Keratinocyte (primary cell): ENCODE measurements around the gene NUP210L. TPM values are rescaled to one million over a fixed set of nuclear protein-coding genes. Genes with fewer than 3 reads are reported as not detected.

ENCODE experiments used
- DNase-seq: peaks from one replicate; pipeline ENCODE4 v3.0.0-alpha.2; 2011; ENCODE audit warnings: low read depth, missing footprints, low spot score
- FAIRE-seq: peaks from 2 replicates; lab custom pipeline; 2011; peaks lifted over from hg19 to GRCh38; lab: Jason Lieb, UNC
- H2AFZ ChIP-seq: 2 replicates; pipeline ENCODE4 v1.6.0; 2012; ENCODE audit warnings: low read length, control low read depth, inconsistent platforms; ENCODE audit not compliant: control insufficient read depth
- H3K27ac ChIP-seq: 2 replicates; pipeline ENCODE4 v1.5.1; 2011; ENCODE audit warnings: low read length; ENCODE audit not compliant: control insufficient read depth, insufficient read depth
- H3K27me3 ChIP-seq: 3 replicates; pipeline ENCODE4 v1.6.0; 2011; ENCODE audit warnings: low read length; ENCODE audit not compliant: control insufficient read depth, insufficient read depth; ENCODE audit errors: extremely low read depth
- H3K36me3 ChIP-seq, 2 experiments: 2 replicates in 1 of 2; 3 replicates in 1 of 2; pipeline ENCODE4 v1.5.1; 2011; ENCODE audit warnings: low read length in 2 of 2, mild to moderate bottlenecking in 1 of 2; ENCODE audit not compliant: control insufficient read depth in 2 of 2, insufficient read depth in 2 of 2; ENCODE audit errors: extremely low read depth in 1 of 2
- H3K4me1 ChIP-seq: 3 replicates; pipeline ENCODE4 v1.5.1; 2011; ENCODE audit warnings: low read length; ENCODE audit not compliant: control insufficient read depth, insufficient read depth; ENCODE audit errors: extremely low read depth
- H3K4me2 ChIP-seq: 3 replicates; pipeline ENCODE4 v1.6.0; 2011; ENCODE audit warnings: low read depth, low read length; ENCODE audit not compliant: control insufficient read depth, insufficient read depth; ENCODE audit errors: extremely low read depth
- H3K4me3 ChIP-seq, 3 experiments: fragments of 200-600 bp in 1 of 3; sonication (generic) in 1 of 3; 2 replicates in 2 of 3; 3 replicates in 1 of 3; pipeline ENCODE4 v1.5.1; 2011 to 2016; ENCODE audit warnings: low read length in 3 of 3, mild to moderate bottlenecking in 3 of 3, control low read depth in 2 of 3, inconsistent platforms in 1 of 3, low read depth in 1 of 3, mixed read lengths in 1 of 3, mixed run types in 1 of 3, moderate library complexity in 1 of 3; ENCODE audit not compliant: control insufficient read depth in 2 of 3, insufficient read depth in 2 of 3; ENCODE audit errors: extremely low read depth in 1 of 3
- H3K79me2 ChIP-seq: 2 replicates; pipeline ENCODE4 v1.6.0; 2012; ENCODE audit warnings: low read length; ENCODE audit not compliant: control insufficient read depth, insufficient read depth
- H3K9ac ChIP-seq: 3 replicates; pipeline ENCODE4 v1.6.0; 2011; ENCODE audit warnings: low read length; ENCODE audit not compliant: control insufficient read depth, insufficient read depth; ENCODE audit errors: extremely low read depth
- H3K9me1 ChIP-seq: 3 replicates; pipeline ENCODE4 v1.6.0; 2011; ENCODE audit warnings: low read length; ENCODE audit not compliant: control insufficient read depth, insufficient read depth; ENCODE audit errors: extremely low read depth
- H3K9me3 ChIP-seq: 2 replicates; pipeline ENCODE4 v1.5.1; 2012; ENCODE audit warnings: low read depth, low read length; ENCODE audit not compliant: control insufficient read depth
- H4K20me1 ChIP-seq: 3 replicates; pipeline ENCODE4 v1.6.0; 2011; ENCODE audit warnings: low read length; ENCODE audit not compliant: control insufficient read depth, insufficient read depth; ENCODE audit errors: extremely low read depth
- EZH2 ChIP-seq: IDR thresholded peaks from one replicate; pipeline ENCODE4 v1.6.1; 2012; ENCODE audit warnings: inconsistent platforms, mild to moderate bottlenecking, low read length, moderate library complexity
- dilution Hi-C: fragments of 300-500 bp; cut with MboI; formaldehyde crosslinking; loops from one replicate; pipeline ENCODE4 v1.7.0; 2020; ENCODE audit warnings: low sequenced_read_pairs; ENCODE audit not compliant: extremely low pct_ligation_motif_present
- polyA plus RNA-seq, 5 experiments: library from polyadenylated mRNA; depleted of rRNA in 3 of 5; stranded (reverse) in 3 of 5; stranded (forward) in 1 of 5; unstranded in 1 of 5; fragments of >200 nt; gene quantifications; 1 replicate in 1 of 5; 2 replicates in 3 of 5; 3 replicates in 1 of 5; pipeline versions ENCODE4 v1.2.1 to v1.2.3, GENCODE V29; 2011 to 2012; ENCODE audit warnings: missing spikeins in 2 of 5, low read depth in 1 of 5, low replicate concordance in 1 of 5
- TF ChIP-seq, protein P1 (sequence below), 3 experiments: IDR thresholded peaks in 1 of 3; conservative IDR thresholded peaks in 1 of 3; optimal IDR thresholded peaks in 1 of 3; 2 replicates in 2 of 3; 3 replicates in 1 of 3; pipeline versions ENCODE3 to v1.5.1; 2011; ENCODE audit warnings: low read length in 3 of 3, mild to moderate bottlenecking in 3 of 3, moderate library complexity in 2 of 3, control low read depth in 1 of 3, inconsistent platforms in 1 of 3; ENCODE audit not compliant: insufficient read depth in 2 of 3; ENCODE audit errors: extremely low read depth in 1 of 3

NUP210L gene
- polyA plus RNA-seq, 1 donor (not counting 4 experiments of a cell fraction or from before 2014, with no cell fraction given): 0.01 TPM

DNA sequence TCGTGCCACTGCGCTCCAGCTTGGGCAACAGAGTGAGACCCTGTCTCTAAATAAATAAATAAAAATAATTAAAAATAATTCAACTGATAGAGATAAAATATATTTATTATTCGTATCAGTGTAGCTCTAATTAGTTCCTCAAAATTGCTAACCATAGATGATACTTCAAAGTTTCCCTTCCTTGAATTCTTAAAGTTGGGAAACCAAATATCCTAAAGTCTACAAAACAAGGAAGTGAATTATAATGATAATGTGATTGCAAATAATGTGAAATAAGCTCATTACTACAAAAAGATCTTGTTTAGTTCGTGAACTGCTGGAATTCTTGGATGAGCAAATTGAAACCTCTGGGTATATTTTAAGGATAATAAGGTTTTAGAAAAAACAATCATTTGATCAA is 60.5 kb downstream of the NUP210L start:
- H3K4me3 ChIP-seq: no peak overlapping the region

DNA sequence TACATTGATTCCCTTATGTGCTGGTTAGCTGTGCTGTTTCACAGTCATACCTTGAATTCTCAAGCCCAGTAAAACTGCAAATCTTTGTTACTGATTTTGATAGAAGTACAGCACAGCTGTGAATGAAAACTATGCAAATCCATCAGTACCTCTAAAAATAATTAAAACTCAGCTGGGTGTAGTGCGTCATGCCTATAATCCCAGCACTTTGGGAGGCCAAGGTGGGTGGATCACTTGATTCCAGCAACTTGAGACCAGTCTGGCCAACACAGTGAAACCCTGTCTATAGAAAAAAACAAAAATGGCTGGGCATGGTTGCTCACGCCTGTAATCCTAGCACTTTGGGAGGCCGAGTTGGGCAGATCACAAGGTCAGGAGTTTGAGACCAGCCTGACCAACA is 61.2 kb downstream of the NUP210L start:
- H3K9me1 ChIP-seq: no peaks in the 10 kb centered on the region
- dilution Hi-C loops: no loop called here

More for the DNA sequence above, 60.5 kb downstream of the NUP210L start:
- DNase-seq: no peak
- Histone ChIP-seq H2AFZ (no peak overlapping the region), H3K4me2 (no peak overlapping the region), H3K36me3 (no peaks in the 10 kb centered on the region), H3K9me1 (no peaks in the 10 kb centered on the region), H3K27ac (no peak overlapping the region), H4K20me1 (no peaks in the 10 kb centered on the region), H3K79me2 (no peaks in the 10 kb centered on the region), H3K4me1 (peaks cover 2% of the 10 kb centered on the region), H3K9ac (no peak overlapping the region), H3K27me3 (no peaks in the 10 kb centered on the region), H3K9me3 (no peaks in the 10 kb centered on the region)
- dilution Hi-C loops: no loop called here
- TF ChIP-seq EZH2: no peak
- TF ChIP-seq, protein P1, sequence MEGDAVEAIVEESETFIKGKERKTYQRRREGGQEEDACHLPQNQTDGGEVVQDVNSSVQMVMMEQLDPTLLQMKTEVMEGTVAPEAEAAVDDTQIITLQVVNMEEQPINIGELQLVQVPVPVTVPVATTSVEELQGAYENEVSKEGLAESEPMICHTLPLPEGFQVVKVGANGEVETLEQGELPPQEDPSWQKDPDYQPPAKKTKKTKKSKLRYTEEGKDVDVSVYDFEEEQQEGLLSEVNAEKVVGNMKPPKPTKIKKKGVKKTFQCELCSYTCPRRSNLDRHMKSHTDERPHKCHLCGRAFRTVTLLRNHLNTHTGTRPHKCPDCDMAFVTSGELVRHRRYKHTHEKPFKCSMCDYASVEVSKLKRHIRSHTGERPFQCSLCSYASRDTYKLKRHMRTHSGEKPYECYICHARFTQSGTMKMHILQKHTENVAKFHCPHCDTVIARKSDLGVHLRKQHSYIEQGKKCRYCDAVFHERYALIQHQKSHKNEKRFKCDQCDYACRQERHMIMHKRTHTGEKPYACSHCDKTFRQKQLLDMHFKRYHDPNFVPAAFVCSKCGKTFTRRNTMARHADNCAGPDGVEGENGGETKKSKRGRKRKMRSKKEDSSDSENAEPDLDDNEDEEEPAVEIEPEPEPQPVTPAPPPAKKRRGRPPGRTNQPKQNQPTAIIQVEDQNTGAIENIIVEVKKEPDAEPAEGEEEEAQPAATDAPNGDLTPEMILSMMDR (optimal IDR thresholded peaks at IDR 0.05 in 1 of 3, IDR thresholded peaks at IDR 0.05 in 1 of 3, conservative IDR thresholded peaks at IDR 0.05 in 1 of 3; ENCODE audit: extremely low read depth in 1 of 3, insufficient read depth in 2 of 3, low read length in 3 of 3): no peak
- FAIRE-seq: no peak

More for the DNA sequence above, 61.2 kb downstream of the NUP210L start:
- Histone ChIP-seq H4K20me1 (no peaks in the 10 kb centered on the region), H3K27me3 (no peaks in the 10 kb centered on the region), H3K9me3 (no peaks in the 10 kb centered on the region), H3K36me3 (no peaks in the 10 kb centered on the region), H3K4me1 (peaks cover 2% of the 10 kb centered on the region), H3K4me3 (no peak overlapping the region), H2AFZ (no peak overlapping the region), H3K4me2 (no peak overlapping the region), H3K27ac (no peak overlapping the region), H3K79me2 (no peaks in the 10 kb centered on the region), H3K9ac (no peak overlapping the region)
- FAIRE-seq (no peak), DNase-seq (no peak)
- TF ChIP-seq EZH2: no peak
- TF ChIP-seq, protein P1 (optimal IDR thresholded peaks at IDR 0.05 in 1 of 3, IDR thresholded peaks at IDR 0.05 in 1 of 3, conservative IDR thresholded peaks at IDR 0.05 in 1 of 3; ENCODE audit: extremely low read depth in 1 of 3, insufficient read depth in 2 of 3, low read length in 3 of 3): no peak
